Uterus (tissue), 2 donors: Measurements from ENCODE around the gene MRPL48.

ENCODE experiments used
- CTCF ChIP-seq, 4 experiments: fragments of 200-600 bp in 2 of 4; fragments of 450-650 bp in 2 of 4; sonication (generic) in 2 of 4; IDR thresholded peaks; one replicate each; pipeline ENCODE4 v1.5.1; 2016 to 2019; ENCODE audit warnings: antibody characterized with exemption in 4 of 4, mild to moderate bottlenecking in 2 of 4, moderate library complexity in 1 of 4
- POLR2A ChIP-seq, 2 donors: fragments of 450-650 bp; IDR thresholded peaks; one replicate each; pipeline ENCODE4 v1.6.1; 2016; ENCODE audit warnings: antibody characterized with exemption in 2 of 2, mild to moderate bottlenecking in 1 of 2, moderate library complexity in 1 of 2

GRCh38 chr11:73752216-73752867 lies 35.3 kb upstream of the MRPL48 start:
- no peak for TF ChIP-seq CTCF (IDR thresholded peaks at IDR 0.05)
- no peak for TF ChIP-seq POLR2A (IDR thresholded peaks at IDR 0.05)
